ENCODE measurements around the gene NCAPD2.
"Not testable (repeated sequence)": the region's sequence is repeated elsewhere in the genome, so short reads cannot be mapped to it uniquely, and the experiment has no call there.

NCAPD2 gene

GRCh38 chr12:6471989-6472360 lies 21.9 kb upstream of the NCAPD2 start:
- DNase-seq, result no peak
- Histone ChIP-seq H3K9me2 (replicated peaks; ENCODE audit: insufficient read depth, low read length) (no peaks in the 10 kb centered on the region), H3K4me2 (ENCODE audit: low read depth, low read length) (no peak overlapping the region), H3K27me3 (replicated peaks; ENCODE audit: insufficient read depth, low read length) (peaks cover 18% of the 10 kb centered on the region; the same call in 1 of the 2 replicates), H3K4me3 (ENCODE audit: low read length) (no peak overlapping the region), H3K27ac (ENCODE audit: low read length) (no peak overlapping the region), H3K4me1 (ENCODE audit: low read length) (peaks cover 24% of the 10 kb centered on the region), H3K36me3 (replicated peaks; ENCODE audit: insufficient read depth, low read length) (no peaks in the 10 kb centered on the region), H3F3A (ENCODE audit: insufficient read depth, low read length) (peaks cover 13% of the 10 kb centered on the region; the same call in 1 of the 2 replicates), H2AFZ (ENCODE audit: low read length) (no peak overlapping the region), H3K79me2 (ENCODE audit: low read length) (peaks cover 26% of the 10 kb centered on the region), H4K20me1 (ENCODE audit: insufficient read depth, low read length) (no peaks in the 10 kb centered on the region), H3K9ac (ENCODE audit: low read length) (no peak overlapping the region), H3K9me3 (replicated peaks; ENCODE audit: insufficient read depth, low read length) (no peaks in the 10 kb centered on the region)
- no peak for TF ChIP-seq EZH2phosphoT487 (IDR thresholded peaks at IDR 0.05; ENCODE audit: low read length)
- TF ChIP-seq, protein P1, sequence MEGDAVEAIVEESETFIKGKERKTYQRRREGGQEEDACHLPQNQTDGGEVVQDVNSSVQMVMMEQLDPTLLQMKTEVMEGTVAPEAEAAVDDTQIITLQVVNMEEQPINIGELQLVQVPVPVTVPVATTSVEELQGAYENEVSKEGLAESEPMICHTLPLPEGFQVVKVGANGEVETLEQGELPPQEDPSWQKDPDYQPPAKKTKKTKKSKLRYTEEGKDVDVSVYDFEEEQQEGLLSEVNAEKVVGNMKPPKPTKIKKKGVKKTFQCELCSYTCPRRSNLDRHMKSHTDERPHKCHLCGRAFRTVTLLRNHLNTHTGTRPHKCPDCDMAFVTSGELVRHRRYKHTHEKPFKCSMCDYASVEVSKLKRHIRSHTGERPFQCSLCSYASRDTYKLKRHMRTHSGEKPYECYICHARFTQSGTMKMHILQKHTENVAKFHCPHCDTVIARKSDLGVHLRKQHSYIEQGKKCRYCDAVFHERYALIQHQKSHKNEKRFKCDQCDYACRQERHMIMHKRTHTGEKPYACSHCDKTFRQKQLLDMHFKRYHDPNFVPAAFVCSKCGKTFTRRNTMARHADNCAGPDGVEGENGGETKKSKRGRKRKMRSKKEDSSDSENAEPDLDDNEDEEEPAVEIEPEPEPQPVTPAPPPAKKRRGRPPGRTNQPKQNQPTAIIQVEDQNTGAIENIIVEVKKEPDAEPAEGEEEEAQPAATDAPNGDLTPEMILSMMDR (IDR thresholded peaks at IDR 0.05; ENCODE audit: low read length), result no peak
- TF ChIP-seq EZH2 (optimal IDR thresholded peaks at IDR 0.05; ENCODE audit: low read depth, low read length), result no peak

- Histone ChIP-seq H3K9me2 (replicated peaks; ENCODE audit: insufficient read depth, low read length) (no peaks in the 10 kb centered on the region), H3K27ac (ENCODE audit: low read length) (no peak overlapping the region), H3K4me3 (ENCODE audit: low read length) (no peak overlapping the region), H3F3A (ENCODE audit: insufficient read depth, low read length) (peaks cover 13% of the 10 kb centered on the region; the same call in 1 of the 2 replicates), H3K9ac (ENCODE audit: low read length) (no peak overlapping the region), H3K79me2 (ENCODE audit: low read length) (peaks cover 26% of the 10 kb centered on the region), H3K4me2 (ENCODE audit: low read depth, low read length) (no peak overlapping the region), H3K9me3 (replicated peaks; ENCODE audit: insufficient read depth, low read length) (no peaks in the 10 kb centered on the region), H3K36me3 (replicated peaks; ENCODE audit: insufficient read depth, low read length) (no peaks in the 10 kb centered on the region), H4K20me1 (ENCODE audit: insufficient read depth, low read length) (no peaks in the 10 kb centered on the region), H3K27me3 (replicated peaks; ENCODE audit: insufficient read depth, low read length) (peaks cover 23% of the 10 kb centered on the region; the same call in 1 of the 2 replicates), H2AFZ (ENCODE audit: low read length) (no peak overlapping the region), H3K4me1 (ENCODE audit: low read length) (peaks cover 24% of the 10 kb centered on the region)
- DNase-seq, result no peak
- TF ChIP-seq EZH2phosphoT487 (IDR thresholded peaks at IDR 0.05; ENCODE audit: low read length) (no peak), EZH2 (optimal IDR thresholded peaks at IDR 0.05; ENCODE audit: low read depth, low read length) (no peak)
- TF ChIP-seq, protein P1 (IDR thresholded peaks at IDR 0.05; ENCODE audit: low read length), result no peak
Observed at GRCh38 chr12:6472491-6472890, 21.4 kb upstream of the NCAPD2 start.

- not testable (repeated sequence) for H3K79me2 ChIP-seq (ENCODE audit: low read length); H3K9me3 ChIP-seq (replicated peaks; ENCODE audit: insufficient read depth, low read length); H3F3A ChIP-seq (ENCODE audit: insufficient read depth, low read length); H3K9me2 ChIP-seq (replicated peaks; ENCODE audit: insufficient read depth, low read length); H3K4me2 ChIP-seq (ENCODE audit: low read depth, low read length); H3K27ac ChIP-seq (ENCODE audit: low read length); H4K20me1 ChIP-seq (ENCODE audit: insufficient read depth, low read length); DNase-seq; H2AFZ ChIP-seq (ENCODE audit: low read length); H3K36me3 ChIP-seq (replicated peaks; ENCODE audit: insufficient read depth, low read length); H3K9ac ChIP-seq (ENCODE audit: low read length); H3K4me1 ChIP-seq (ENCODE audit: low read length); H3K4me3 ChIP-seq (ENCODE audit: low read length)
- H3K27me3 ChIP-seq (replicated peaks; ENCODE audit: insufficient read depth, low read length), result peaks cover 32% of the 10 kb centered on the region; the same call in 1 of the 2 replicates
Observed at GRCh38 chr12:6475233-6475975, 18.5 kb upstream of the NCAPD2 start.

DNA sequence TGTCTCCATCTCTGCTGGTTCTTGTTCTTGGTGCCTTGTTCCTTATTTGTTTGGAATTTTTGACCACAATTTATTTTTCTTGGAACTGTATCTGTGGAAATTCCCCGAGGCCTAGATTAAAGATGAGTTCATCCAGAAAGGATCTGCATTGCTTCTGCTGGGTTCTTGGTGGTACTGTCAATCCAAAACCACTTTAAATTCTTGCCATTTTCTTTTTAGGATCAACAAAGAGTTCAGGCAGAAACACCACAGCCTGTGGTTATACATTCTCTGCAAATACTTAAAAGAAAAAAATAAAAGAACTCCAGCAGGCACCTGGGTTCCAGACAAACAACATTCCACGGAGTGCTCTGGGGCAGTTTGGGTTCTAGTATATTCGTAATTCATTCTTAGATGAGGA lies 17.4 kb upstream of the NCAPD2 start:
- H2AFZ ChIP-seq (ENCODE audit: low read length), result no peak overlapping the region
- H3K9me2 ChIP-seq (replicated peaks; ENCODE audit: insufficient read depth, low read length), result no peaks in the 10 kb centered on the region
- 0 out of 2 replicates have a peak, but pooled peaks cover under 1% of the 10 kb centered on the region for H3F3A ChIP-seq (ENCODE audit: insufficient read depth, low read length)
- H3K27ac ChIP-seq (ENCODE audit: low read length), result no peak overlapping the region
- H4K20me1 ChIP-seq (ENCODE audit: insufficient read depth, low read length), result no peaks in the 10 kb centered on the region
- no peaks in the 10 kb centered on the region for H3K79me2 ChIP-seq (ENCODE audit: low read length)
- TF ChIP-seq EZH2 (optimal IDR thresholded peaks at IDR 0.05; ENCODE audit: low read depth, low read length), result no peak
- TF ChIP-seq EZH2phosphoT487 (IDR thresholded peaks at IDR 0.05; ENCODE audit: low read length), result no peak
- TF ChIP-seq, protein P1 (IDR thresholded peaks at IDR 0.05; ENCODE audit: low read length), result no peak
- H3K9ac ChIP-seq (ENCODE audit: low read length), result no peak overlapping the region
- peaks cover 32% of the 10 kb centered on the region; the same call in 1 of the 2 replicates for H3K27me3 ChIP-seq (replicated peaks; ENCODE audit: insufficient read depth, low read length)
- H3K4me2 ChIP-seq (ENCODE audit: low read depth, low read length), result no peak overlapping the region
- no peaks in the 10 kb centered on the region for H3K9me3 ChIP-seq (replicated peaks; ENCODE audit: insufficient read depth, low read length)
- H3K36me3 ChIP-seq (replicated peaks; ENCODE audit: insufficient read depth, low read length), result no peaks in the 10 kb centered on the region
- H3K4me1 ChIP-seq (ENCODE audit: low read length), result no peaks in the 10 kb centered on the region
- no peak overlapping the region for H3K4me3 ChIP-seq (ENCODE audit: low read length)
- no peak for DNase-seq

GRCh38 chr12:6477601-6478377 lies 16.1 kb upstream of the NCAPD2 start:
- H3K9me2 ChIP-seq (replicated peaks; ENCODE audit: insufficient read depth, low read length); H4K20me1 ChIP-seq (ENCODE audit: insufficient read depth, low read length): not testable (repeated sequence)

More at GRCh38 chr12:6477601-6478377, 16.1 kb upstream of the NCAPD2 start:
- not testable (repeated sequence) for DNase-seq; H3K36me3 ChIP-seq (replicated peaks; ENCODE audit: insufficient read depth, low read length); H3K27ac ChIP-seq (ENCODE audit: low read length); H3K4me3 ChIP-seq (ENCODE audit: low read length); H3K4me1 ChIP-seq (ENCODE audit: low read length); H3F3A ChIP-seq (ENCODE audit: insufficient read depth, low read length); H2AFZ ChIP-seq (ENCODE audit: low read length); H3K9ac ChIP-seq (ENCODE audit: low read length); H3K79me2 ChIP-seq (ENCODE audit: low read length); H3K4me2 ChIP-seq (ENCODE audit: low read depth, low read length); H3K9me3 ChIP-seq (replicated peaks; ENCODE audit: insufficient read depth, low read length)
- H3K27me3 ChIP-seq (replicated peaks; ENCODE audit: insufficient read depth, low read length), result peaks cover 32% of the 10 kb centered on the region; the same call in 1 of the 2 replicates

Measured in MM.1S (cell line).